NCI-H2227 (cell line): ENCODE results near the gene RNF223.
A peak's percentile ranks its signal among the peaks of the same experiment; 100 is the strongest.

ENCODE experiments used
- DNase-seq: peaks from one replicate; lab custom pipeline; 2025; ENCODE audit not compliant: unreplicated experiment; lab: John Stamatoyannopoulos, UW

RNF223 gene

DNA sequence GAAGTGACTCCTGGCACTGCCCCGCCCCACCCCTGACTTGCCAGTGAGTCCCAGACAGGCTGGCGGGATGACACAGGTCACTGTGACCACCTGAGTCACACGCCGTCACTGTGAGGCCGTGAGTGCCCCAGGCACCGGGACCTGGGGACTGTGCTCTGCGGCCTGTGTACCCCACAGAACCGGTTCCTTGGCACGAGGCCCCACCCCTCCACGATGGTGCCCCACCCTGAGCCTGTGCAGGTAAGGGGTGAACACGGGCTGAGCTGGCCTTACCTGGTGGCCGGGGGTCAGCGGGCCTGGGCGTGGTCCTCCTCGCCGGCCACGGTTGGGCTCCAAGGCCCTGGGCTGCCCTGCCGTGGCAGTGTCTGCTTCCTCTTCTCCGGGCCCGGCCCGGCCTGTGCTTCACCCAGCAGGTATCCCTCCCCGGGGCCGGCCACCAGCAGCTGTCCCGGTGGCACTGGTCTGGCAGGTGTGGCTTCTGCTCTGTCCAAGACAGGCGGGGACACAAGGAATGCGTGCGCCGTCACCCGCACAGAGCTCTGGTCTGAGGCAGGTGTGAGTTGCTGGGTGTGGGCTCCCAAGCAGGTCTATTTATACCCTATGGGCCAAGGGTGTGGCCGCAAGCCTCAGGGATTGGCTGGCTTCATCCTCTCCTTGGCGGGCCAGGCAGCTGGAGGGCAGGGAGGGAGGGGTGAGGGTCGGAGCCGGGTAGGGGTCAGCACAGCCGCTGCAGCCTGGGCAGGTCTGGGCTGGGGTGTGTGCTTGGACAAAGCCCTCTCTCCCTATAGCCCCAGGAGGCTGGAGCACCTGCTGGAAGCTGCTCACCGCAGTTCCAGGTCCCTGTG lies at the start of gene RNF223:
Gene RNF223, minus strand, starts transcription at position 564 of the 845 bp plus-strand sequence. CDS start 1,740 bp downstream, outside the sequence.
- DNase-seq = no peak

DNA sequence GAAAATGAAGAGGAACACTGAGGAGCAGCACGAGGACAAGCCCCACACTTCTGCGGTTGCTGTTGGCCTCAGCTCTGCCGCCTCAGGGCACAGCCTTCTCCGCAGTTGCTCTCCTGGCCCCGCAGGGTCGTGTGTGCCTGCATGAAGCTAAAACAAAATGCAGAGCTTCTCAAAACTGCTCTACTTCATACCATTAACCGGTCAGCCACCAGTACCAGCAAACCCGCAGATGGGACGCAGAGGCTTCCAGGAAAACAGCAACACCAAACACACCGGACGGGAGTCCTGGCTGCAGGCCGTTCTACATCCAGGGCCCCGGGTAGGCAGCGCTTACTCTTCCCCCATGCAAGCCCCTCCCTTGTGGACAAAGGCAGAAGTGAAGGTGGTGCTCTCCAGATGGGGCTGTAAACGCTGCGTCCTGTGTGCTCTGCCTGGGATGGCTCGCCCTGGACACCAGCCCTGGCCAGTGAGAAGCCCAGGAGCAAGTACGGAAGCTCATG lies 48.9 kb upstream of the RNF223 start:
- no peak for DNase-seq

DNA sequence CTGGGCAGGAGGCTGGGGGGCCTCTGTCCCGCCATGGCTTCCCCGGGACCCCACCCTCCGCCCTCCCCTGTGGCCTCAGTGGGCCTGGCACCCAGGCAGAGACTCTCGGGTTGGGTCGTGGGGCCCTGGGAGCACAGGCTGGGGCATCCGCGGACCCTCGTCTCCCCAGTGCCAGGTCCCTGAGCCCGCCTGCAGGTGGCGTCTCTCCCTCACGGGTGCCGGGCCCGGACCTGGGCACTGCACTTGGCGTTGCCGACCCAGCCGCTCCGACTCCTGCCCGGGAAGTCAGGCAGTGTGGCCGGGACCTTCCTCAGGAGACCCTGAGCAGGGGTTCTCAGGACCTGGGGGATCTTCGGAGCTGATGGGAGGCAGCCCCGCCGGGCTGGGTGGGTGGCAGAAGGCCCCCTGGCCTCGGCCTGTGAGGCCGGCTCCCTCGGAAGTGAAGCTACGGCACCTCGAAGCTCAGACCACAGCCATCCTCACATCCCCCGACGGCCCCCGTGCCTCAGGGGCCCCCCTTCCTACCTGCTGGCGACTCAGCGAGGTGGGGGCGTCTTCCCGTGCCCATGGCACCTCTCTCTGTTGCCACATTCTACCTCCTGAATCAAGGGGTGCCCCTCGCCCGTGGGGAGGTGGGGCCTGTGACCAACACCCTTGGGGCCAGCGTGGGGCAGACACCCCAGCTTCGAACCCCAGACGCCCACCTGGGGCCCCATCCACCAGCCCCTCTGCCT lies 48.1 kb upstream of the RNF223 start:
- DNase-seq = peak; percentile 51

DNA sequence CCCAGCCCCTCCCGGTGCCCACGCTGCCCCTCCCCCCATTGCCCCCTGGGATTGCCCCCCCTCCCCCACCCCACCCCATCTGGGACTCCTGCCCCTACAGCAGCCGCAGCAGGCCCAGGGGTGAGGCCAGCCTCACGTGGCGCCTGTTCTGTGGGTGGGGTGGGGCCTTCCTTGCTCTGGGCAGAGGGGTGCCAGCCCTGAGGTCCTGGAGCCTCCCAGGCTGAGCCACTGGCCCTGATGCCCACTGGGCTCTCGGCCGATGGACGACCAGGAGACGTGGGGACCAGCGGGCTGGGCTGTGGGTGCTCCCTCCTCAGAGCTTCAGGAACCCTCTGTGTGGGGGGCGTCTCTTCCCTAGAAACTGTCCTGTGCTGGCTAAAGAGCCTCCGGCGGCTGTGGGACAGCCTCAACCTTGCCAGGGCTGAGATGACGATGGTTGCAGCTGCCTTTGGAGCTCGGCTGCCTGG lies 47.5 kb upstream of the RNF223 start:
- DNase-seq = no peak

DNA sequence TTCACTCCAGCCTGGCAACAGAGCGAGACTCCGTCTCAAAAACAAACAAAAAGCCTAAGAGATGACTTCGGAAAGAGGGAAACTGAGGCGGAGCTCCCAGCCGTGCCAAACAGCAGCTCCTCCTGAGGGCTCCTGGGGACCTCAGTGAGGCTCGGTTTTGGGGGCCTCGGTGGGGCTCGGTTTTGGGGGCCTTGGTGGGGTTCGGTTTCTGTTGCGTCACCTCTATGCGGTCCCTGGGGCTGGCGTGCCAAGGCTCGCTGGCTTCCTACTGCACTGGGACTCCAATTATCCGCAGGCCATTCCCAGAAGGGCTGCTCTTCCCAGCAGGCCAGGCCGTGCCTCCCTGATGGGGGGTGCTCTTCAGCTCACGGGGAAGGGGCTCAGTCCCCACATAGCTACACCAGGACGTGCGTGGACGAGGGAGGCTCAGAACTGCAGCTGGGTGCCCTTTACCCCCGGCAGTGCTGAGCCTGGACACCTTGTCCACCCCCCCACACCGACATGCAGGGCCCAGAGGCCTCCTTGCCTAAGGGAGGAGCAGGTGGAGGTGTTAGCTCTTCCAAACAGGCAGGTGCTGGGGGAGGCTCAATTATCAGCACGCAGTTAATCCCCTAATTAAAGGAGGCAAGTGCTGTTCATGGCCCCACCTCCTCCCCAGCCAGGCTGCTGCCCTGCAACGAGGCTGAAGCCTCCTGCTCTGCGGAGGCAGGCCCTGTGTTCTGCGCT lies 46.9 kb upstream of the RNF223 start:
- DNase-seq = no peak

DNA sequence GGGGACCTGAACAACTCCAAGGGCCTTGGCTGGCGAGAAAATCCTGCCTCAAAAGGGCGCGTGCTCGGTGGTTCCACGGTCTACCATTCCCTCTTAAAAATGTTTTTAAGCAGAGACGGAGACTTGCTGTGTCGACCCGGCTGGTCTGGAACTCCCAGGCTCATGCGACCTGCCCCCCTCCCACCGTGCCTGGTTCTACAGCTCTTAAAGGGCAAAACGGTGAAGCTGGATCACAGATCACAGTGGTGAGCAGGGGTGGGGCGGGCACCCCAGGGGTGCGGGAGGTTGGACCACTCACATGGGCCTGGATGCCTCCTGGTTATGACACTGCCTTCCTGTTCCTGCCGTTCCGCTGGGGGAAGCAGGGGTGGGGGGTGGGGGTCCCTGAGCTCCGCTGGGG lies 46.0 kb upstream of the RNF223 start:
- DNase-seq = no peak

DNA sequence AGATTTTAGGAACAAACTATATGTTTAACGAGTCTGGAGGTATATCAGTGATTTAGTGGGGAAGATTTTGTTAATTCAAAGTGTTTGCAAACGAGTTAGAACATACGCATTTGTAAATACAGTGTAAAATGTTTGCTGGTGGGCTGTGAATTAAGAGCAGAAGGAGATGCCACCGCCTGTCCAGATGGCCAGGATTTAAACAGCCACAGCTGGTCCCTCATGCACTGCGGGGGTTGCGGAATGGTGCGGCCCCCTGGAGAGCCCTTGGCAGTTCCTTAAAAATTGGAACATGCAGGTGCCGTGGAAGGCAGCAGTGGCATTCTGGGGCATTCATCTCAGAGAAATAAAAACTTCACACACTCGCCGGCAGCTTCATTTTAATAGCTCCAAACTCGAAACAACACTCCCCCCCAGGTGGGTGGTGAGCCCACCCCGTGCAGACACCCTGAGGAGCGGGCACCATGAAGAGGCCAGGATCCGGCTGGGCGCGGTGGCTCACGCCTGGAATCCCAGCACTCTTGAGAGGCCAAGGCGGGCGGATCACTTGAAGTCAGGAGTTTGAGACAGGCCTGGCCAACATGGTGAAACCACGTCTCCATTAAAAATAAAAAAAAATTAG lies 45.3 kb upstream of the RNF223 start:
- DNase-seq = no peak

DNA sequence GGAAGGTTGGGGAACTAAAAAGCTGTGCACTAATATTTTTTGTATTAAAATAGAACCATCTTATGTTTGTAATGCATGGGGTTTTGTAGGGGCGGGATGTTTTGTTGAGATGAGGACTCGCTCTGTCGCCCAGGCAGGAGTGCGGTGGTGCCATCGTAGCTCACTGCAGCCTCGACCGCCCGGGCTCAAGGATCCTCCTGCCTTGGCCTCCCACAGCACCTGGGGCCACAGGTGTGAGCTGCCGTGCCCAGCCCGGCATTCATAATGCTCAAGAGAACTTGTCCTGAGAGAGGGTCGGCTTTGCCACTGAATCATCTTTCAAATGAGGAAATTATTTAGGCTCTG lies 44.7 kb upstream of the RNF223 start:
- no peak for DNase-seq

DNA sequence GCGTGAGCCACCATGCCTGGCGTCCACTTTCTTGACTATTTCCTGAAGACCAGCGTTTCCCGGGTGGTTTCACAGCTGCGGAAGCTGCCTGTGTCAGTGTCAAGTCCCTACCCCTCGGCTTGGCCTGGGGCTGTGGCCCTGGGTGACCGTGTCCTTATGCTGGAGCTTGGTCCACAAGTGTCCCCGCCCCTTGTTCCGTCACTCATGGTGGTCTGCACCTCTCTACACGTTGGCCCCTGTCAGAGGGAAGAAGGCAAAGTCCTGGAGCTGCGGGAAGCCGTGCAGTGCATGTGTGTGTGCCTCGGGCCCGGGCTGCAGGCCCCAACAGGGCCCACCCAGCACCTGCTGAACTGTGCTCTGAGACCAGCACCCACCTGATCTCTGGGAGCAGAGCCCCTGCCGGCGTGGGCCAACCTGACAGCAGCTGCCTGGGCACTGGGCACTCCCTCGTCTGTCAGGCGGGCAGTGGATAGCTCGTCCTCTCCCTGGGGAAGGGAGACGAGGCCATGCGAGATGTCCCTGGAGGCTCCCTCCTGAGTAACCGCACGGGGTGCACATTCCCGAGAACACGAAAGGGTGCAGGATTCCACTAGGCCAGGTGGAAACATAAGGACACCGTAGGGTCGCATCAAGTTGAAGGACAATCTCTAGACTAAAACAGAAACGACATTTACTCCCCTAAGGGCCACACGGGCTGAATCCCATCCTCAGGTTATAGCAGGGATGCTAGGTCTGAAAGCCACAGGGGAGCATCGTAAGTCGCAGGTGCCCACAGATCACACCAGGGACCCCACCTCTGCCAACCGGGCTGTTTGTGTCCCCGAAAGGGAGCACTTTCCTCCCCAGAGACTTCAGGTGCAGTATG lies 44.1 kb upstream of the RNF223 start:
- DNase-seq = no peak

DNA sequence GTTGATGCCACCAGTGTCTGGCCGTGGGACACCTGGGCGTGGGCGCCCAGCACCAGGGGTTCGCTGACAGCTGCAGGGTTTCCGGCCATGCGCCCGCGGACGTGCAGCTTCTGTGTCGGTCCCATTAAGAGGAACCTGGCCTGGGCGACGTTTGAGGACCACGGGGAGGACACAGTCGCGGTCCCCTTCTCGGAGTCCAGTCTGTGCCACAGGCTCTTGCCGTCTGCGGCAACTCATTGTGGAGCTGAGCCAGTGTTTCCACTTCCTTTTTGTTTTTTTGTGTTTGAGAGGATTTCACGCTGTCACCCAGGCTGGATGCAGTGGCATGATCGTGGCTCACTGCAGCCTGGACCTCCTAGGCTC lies 43.3 kb upstream of the RNF223 start:
- no peak for DNase-seq

DNA sequence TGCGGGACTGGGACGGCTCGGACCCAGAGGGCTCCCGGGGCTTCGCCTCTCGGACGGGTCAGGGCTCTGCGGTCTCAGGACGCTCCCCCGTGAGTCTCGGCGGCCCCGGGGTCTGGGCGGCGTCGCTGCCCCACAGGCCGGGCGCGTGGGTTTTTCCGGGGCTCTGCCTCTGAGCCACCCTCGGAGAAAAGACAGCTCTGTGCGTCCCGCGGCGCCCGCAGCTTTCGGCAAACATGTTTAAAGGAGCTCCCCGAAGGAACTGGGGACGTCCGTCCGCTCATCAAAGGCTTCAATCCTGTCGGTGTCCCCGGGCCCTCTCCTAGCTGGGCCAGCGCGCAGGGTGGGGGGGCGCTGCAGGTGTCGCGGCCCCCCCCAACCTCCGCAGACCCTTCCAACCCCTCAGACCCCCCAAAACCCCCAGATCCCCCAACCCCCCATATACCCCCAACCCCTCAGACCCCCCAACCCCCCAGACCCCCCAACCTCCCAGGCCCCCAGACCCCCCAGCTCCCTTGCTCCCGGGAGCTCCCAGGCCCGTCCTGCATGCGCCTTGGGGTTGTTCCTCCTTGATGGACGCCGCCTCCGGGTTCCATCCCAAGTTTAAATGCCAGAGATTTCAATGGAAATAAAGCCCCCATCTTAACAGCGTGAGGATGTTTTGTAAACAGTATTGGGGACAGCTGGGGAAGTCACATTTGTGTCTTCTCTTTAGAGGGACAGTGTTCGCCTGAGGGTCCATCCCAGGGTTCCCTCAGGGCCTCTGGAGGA lies 42.8 kb upstream of the RNF223 start:
- DNase-seq = no peak

DNA sequence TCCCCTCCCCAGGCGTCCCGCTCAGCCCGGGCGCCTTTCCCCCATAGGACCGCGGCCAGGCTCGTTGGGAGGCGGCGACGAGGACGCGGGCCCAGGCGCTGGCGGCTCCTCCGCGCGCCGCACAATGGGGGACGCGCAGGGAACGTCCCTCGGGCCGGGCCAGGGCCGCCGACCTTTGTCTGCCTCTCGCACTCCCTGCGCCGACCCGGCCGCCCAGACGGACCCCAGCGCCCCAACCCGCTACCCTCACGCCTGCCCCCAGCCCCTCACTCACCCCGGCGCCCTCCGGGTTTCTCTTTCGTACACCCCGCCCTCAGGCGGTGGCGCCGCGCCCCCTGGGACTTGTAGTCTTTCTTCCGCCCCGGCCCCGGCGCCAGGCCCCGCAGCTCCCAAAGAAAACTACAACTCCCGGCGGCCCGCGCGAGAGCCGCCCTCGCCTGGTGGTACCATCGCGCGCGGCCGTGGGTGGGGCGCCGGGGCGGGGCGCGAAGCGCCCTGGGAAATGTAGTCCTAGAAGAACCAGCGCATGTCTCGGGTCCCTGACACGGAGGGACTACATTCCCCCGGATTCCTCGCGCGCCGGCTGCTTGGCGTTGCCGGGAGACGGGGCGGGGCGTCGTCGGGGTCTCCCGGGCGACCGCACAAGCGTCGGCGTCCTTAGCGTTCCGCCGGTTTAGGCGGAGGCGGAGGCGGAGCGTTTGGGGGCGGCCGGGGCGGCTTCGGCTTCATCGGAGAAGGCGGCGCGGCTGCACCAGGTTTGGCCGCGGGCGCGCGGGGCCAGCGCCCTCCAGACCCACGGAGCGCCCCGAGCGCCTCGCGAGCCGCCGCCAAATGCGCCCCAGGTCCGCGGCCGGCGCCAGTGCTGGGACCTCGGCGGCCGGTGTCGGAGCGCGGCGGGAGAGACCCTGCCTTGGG lies 41.9 kb upstream of the RNF223 start, which contains the start of gene C1orf159:
Gene C1orf159, minus strand, starts transcription at position 304 of the 915 bp plus-strand sequence. CDS start 24,546 bp downstream, outside the sequence.
- DNase-seq = peak; percentile 99

DNA sequence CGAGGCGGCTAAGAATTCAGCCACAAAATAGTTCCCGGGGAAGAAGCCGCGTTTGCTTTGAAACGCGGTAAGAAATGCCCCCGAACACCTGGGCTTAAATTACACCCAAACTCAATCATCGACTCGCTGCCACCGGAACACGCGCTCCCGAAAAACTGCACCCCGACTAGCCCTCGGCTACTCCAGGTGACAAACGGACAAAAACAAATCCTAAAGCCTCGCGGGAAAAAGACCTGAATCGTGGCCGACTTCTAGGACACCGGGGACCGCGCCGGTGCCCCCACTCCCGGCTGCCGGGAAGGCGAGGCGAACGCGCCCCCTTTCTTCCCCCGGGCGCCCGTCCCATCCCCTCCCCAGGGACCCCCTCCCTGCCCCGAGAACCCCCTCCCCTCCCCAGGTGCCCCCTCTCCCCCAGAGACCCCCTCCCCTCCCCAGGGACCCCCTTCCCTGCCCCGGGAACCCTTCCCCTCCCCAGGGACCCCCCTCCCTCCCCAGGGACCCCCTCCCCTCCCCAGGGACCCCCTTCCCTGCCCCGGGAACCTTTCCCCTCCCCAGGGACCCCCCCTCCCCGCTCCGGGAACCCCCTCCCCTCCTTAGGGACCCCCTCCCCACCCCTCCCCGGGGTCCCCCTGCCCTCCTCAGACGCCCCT lies 41.2 kb upstream of the RNF223 start:
- DNase-seq = no peak

DNA sequence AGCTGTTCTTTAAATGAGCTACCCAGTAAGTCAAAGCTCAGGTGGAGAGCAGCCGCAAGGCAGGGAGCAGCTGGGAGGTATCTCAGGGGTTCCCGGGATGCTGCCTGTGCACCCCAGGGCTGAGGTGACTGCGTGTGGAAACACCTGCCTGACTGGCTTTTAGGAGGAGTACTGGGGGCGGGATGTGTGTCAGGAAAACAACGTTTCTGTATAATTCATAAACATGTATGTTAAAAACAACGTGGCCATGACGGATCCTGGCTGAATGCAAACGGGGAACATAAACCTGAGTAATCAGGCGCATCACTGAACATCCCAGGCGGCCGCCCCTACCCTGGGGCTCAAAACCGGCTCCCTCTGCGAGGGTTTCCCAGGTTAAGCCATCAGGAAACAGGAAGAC lies 40.3 kb upstream of the RNF223 start:
- no peak for DNase-seq

DNA sequence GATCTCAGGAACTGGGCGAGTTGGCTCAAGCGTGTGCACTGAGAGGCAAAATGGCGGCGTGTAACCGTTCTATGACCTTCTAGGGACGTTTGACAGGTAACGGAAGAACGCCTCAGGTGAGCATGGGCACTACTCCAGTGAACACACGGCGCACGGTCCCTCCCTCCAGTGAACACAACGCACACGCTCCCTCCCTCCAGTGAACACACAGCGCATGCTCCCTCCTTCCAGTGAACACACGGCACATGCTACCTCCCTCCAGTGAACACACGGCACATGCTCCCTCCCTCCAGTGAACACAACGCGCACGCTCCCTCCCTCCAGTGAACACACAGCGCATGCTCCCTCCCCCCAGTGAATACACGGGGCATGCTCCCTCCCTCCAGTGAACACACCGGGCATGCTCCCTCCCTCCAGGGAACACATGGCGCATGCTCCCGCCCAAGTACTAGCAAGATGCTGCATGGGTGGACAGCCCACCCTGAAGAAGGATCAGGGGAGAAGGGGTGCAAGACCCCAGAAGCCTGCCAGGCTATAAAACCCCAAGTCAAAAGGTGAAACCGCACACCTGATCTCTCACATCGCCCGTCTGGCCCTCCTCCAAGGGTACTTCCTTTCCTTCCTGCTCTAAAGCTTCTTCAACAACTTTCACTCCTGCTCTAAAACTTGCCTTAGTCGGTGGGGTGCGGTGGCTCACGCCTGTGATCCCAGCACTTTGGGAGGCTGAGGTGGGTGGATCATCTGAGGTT lies 38.3 kb upstream of the RNF223 start:
- DNase-seq = no peak

DNA sequence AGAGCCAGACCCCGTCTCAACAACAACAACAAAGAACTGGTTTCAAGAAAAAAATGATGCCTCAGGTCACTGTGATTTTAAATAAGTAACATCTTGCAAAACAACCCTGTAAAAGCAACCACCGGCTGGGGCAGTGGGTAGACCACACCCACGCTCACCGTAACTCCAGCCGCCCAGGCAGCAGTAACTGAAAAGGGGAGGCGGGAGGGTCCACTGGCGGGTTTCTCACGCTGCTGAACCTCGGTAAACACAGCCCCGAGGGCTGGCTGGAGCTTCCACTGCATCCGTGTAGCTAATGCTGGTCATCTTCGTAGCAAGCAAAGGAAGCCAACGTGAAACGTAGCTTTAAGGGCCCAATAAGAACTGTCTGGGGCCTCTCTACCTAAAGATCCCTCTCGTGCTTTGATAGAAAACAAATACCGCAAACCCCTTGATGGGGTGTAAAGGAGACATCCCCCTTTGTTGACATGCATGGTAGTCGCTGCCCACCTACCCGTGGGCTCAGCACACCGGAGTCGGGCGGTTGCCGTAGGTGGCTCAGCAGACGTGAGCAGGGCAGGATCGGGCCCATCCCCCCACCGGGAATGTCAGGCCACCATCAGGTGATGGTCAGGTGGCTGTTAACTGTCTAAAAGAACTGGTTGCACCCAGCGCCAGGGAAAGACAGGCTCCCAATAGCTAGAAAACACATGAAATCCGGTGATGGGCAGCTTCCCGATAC lies 37.6 kb upstream of the RNF223 start:
- no peak for DNase-seq
